HG02973 (cell line): ENCODE data around the gene KCNJ14.
"Not testable (repeated sequence)": the region's sequence is repeated elsewhere in the genome, so short reads cannot be mapped to it uniquely, and the experiment has no call there.

Experiments used
- ATAC-seq: cut with Tn5 transposase; IDR thresholded peaks from one replicate; pipeline ENCODE4 v1.9.1; 2021; ENCODE audit warnings: moderate library complexity; ENCODE audit not compliant: unreplicated experiment

The KCNJ14 gene

DNA sequence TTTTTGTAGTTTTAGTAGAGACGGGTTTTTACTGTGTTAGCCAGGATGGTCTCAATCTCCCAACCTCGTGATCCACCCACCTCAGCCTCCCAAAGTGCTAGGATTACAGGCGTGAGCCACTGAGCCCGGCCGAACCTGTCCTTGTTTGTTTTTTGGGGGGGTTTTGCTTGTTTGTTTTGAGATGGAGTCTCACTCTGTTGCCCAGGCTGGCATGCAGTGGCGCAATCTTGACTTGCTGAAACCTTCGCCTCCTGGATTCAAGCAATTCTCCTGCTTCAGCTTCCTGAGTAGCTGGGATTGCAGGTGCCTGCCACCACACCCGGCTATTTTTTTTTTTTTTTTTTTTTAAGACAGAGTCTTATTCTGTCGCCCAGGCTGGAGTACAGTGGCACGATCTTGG is 31.3 kb downstream of the KCNJ14 start:
- ATAC-seq, result not testable (repeated sequence)

DNA sequence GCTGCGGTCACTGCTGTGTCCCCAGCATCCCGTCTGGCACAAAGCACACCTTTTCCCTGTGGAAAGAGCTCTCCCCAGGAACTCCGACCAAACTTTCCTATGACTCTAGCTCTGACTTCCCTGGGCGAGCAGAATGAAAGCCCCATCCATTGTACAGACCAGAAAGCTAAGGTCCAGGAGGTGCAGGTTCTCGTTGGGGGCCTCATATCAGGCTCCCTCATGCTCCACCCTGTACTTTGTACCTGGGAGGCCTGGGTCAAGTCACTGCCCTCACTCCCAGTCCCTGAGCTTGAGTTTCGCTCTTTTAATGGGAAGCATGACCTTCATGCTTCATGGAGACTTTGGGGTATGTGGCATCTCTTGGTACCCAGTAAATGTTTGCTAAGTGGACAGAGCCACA is 32.2 kb downstream of the KCNJ14 start:
- ATAC-seq, result no peak

DNA sequence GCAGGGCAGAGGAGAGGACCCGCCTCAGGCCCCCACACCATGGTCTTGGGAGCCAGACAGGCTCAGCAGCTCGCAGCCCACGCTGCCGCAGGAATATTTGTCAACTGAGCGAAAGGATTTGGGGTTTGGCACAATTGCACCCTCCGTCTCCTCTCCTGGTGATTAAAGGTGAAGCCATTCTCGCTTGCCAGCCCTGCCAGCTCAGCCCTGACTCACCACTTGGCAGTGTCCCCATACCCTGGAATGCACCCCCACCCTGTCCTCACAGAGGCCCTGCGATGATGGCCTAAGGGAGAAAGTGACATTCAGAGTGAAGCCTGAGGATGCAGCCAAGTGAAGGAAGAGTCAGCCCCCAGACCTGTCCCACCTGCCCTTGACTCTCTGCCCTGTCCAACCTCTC is 32.6 kb downstream of the KCNJ14 start:
- no peak for ATAC-seq

DNA sequence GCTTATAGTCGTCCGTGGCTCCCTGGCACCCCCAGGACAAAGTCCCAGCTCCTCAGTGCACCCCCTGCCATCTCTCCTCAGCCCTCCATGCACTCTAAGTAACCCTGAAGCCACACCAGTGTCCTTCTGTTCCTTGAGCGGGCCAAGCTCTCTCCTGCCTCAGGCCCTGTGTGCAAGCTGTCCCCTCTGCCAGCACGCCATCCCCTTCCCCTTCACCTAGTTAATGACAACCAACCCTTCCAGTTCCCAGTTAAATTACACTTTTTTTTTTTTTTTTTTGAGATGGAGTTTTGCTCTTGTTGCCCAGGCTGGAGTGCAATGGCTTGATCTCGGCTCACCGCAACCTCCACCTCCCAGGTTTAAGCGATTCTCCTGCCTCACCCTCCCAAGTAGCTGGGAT is 33.1 kb downstream of the KCNJ14 start:
- not testable (repeated sequence) for ATAC-seq

DNA sequence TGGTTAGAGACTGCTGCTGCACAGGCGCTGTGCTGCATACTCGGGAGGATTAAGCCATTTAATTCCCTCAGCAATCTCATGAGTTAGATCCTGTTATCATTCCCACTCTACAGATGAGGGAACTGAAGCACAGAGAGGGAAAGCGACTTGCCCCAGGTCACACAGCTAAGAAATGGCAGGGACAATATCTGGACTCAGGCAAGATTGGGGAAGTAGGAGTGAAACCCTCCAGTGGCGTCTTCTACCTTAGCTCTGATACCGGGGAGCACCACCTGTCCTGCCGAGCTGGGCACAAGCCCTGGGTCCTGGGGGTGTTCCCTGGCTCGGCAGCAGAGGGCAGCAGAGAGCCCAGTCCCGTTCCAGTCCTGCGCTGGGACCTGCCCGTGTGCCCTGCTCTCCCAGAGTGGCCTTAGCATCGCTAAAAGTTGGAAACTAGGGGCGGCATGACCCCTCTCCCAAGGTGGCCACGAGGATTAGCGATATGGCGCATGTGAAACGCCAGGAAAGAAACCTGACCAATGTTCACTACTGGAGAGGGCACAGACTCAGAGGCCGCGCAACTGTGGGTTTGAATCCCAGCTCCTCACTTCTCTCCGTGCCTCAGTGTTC is 34.3 kb downstream of the KCNJ14 start:
- ATAC-seq, result no peak

DNA sequence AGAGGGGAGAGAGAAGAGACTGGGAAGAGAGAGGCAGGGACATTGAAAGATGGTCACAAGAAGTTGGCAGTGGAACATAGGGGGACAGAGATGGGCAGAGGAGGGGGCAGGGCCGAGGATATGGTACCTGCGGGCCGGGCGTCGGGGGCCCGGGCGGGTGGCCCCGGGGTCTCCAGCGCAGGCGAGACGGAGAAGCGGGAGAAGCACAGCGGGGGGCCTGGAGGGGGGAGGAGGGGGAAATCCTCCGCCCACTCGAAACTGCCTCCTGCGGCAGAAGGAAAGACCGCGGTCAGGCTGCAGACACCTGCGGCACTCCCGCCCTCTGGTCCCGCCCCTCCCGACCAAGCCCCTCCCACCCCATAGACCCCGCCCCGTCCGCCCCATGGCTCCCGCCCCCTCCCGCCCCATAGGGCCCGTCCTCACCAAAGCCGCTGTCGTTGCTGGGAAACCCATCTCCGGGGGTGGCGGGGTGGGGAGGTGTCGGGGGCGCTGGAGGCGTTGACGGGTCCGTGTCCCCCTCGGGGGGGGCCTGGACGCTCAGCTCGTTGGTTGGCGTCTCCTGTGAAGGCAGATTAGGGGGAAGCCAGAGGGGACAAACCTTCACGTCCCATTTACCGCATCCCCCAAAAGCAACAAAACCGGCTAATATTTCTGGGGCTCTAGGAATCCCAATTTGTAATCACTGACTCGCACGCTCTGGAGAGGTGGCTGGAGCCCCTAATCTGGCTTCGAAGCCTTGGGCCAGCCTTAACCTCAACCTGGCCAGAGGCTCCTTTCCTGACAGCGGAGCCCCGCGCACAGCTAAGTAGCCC is 35.8 kb downstream of the KCNJ14 start:
- no peak for ATAC-seq

DNA sequence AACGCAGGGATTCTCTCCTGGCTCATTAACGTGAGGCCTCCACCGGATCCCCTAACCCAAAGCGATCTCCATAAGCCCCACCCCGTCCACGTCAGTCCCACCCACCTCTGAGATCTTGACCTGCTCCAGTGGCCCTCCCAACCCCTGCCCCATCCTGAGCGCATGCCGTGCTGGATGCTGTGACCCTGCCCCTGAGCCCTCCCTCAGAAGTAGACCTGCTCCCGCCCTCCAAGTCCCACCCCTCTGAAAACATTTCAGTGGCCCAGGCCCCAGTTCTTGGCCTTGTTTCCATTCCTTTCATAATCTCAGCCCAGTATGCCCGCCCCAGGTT is 36.4 kb downstream of the KCNJ14 start:
- ATAC-seq, result no peak

DNA sequence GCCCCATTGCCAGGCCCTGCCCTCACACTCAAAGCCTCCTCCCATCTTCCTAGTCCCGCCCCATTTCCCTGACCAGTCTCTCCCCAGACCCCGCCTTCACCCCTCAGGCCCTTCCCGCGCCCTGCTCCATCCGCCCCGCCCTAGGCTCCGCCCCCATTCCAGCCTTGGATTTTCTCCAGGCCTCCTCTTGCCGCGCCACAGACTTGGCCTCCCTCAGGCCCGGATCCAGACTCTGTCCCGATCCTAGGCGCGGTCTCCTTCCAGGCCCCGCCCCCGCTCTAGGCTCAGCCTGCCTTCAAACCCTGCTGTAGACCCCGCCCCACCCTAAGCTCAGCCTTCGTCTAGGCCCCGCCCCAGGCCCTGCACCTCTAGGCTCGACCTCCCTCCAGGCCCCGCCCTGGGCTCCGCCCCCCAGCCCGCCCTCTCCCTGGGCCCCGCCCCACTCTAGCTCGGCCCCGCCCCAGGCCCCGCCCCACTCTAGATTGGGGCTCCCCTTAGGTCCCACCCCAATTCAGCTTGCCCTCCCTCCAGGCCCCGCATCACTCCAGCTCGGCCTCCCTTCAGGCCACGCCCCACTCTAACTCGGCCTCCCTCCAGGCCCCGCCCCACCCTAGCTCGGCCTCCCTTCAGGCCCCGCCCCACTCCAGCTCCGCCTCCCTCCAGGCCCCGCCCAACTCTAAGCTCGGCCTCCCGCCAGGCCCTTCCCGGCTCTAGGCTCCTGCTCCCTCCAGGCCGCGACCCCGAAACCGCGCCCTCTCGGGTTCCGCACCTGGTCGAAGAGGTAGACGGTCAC is 37.7 kb downstream of the KCNJ14 start:
- ATAC-seq, result peak; percentile 48

DNA sequence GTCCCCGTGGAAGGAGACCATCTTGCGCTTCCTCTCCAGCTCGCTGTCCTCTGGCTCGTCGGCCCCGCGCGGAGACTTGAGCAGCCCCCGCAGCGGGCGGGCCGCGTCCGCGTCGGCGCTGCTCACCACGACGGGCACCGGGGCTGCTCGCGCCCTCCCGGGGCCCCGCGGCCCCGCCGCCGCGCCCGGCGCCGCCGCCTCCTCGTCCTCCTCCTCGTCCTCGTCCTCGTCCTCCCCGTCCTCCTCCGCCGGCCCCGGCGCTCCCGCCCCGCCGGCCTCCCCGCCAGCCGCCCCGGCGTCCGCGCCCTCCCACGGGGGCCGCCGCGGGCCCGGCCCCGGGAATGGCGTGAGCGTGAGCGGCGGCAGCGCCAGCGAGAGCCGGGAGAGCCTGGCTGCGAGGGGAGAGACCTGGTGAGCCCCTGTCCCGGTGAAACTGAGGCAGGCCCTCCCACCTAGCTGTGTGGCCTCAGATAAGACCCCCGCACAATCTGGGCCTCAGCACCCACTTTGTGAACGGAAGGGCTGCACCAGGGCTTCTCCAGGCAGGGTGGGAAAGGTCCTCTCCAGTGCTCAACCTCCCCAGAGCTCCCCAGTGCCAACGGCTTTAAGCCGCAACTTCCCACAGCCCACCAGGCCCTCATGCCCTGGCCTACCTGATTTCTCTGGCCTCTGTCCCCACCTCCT is 38.5 kb downstream of the KCNJ14 start:
- ATAC-seq, result no peak

DNA sequence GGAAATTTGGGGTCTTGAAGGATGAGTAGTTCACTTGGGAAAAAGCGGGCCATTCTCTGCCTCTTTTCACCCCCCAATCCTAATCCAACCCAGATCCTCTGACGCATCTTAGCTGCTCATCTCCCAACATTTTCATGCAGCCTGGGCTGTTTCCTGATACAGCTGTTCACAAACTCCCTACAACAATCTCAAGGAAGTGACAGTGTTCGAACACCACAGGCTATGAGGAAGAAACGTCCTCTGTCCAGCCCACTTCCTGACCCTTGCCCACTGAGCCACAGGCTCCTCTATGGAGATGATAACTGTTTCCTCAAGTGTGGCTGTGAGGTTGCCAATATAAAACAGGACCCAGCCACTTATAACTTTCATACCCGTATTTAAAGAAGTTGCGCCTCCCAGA is 40.0 kb downstream of the KCNJ14 start:
- no peak for ATAC-seq

DNA sequence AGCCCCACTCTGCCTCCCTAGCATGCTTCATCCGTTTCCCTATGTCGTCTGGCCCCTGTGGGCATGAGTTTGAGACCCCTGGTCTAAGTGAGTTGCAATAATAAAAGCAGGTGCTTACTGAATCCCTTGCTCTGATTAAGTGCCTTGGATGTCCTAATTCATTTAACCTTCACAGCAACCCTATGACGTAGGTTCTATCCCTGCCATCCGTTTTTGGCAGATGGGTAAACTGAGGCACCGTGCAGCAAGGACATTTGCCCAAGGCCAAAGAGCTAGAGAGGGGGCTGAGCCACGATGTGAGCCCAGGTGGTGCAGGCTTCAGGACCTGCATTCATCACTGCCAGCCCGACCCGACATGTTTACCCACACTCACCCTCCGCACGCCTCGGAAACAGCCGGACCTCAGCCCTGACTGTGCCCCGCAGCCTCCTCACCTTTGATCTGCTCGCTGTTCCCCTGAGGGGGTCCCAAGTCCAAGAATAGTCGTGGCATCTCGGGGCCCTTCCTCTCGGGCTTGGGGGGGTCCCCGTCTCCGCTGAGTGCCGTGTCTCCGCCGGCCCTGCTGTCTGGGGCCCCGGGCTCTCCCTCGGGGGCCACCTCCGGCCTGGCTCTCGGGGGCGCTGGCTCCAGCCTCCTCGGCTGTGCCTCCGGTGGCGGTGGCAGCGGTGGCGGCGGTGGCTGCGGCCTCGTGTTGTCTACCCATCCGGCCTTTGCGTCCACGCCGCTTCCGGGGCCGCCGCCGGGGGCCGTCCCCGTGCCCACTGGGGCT is 41.8 kb downstream of the KCNJ14 start:
- ATAC-seq, result no peak

DNA sequence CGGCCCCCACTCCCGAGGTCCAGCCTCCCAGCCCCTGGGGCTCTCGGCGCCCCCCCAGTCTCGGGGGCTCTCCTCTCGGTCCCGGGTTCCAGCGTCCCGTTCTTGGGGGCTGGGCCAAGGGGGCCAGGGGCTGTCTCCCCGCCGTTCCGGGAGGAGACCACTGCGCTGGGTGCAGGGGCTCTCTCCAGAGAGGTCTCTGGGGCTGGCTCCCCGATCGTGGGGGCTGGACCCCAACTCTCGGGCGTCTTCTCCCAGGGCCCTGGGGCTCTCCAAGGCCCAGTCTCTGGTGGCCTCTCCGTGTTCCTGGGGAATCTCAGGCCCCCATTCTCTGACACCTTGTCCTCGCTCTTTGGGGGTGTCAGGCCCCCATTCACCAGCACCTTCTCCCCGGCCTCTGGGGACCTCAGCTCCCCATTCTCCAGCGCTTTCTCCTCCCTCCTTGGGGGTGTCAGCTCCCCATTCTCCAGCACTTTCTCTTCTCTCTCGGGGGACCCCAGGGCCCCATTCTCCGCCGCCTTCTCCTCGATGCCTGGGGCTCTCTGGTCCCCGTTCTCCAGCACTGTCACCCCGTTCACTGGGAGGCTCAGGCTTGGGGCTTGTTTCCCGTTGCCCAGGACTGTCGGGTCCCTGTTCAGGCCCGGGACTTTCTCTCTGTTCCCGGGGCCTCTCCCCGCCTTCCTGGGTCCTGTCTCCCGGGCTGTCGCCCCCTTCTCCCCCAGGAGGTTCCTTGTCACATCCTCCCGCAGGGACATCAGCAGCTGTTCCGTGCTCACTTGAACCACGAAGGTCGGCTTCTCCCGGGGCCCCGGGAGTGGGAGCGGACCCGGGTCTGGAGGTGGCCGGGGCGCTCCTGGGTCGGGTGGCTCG is 42.6 kb downstream of the KCNJ14 start:
- ATAC-seq, result no peak

DNA sequence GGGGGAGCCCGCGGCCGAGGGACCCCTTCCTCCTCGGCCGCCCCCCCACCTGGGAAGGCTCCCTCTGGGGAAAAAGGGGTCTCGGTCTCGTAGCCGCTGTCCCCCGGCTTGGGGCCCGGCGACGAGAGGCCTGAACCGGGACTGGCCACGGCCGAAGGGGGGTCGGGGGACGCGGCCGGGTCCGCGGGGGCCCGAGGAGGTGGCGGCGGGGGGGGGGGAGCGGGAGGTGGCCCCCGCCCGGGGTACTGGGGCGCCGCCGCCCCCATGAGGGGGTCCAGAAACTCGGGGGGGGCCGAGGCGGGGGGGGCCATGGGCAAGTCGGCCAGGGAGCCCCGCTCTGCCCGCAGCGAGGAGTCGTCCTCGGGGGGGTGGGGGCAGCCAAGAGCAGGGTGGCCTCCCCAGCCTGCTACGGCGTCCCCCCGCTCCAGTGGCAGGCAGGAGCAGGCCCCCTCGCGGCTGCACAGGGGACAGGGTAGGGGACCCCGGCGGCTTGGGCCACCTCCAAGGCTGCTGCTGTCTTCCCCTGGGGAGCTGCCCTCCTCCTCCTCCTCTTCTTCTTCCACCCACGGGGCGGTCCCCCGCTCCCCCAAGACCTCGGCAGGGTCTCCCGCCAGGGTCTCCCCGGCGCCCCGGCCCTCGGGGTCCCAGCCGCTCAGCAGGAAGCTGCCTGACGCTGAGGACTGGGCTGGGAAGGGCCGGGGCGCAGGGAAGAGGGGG is 43.4 kb downstream of the KCNJ14 start:
- no peak for ATAC-seq

DNA sequence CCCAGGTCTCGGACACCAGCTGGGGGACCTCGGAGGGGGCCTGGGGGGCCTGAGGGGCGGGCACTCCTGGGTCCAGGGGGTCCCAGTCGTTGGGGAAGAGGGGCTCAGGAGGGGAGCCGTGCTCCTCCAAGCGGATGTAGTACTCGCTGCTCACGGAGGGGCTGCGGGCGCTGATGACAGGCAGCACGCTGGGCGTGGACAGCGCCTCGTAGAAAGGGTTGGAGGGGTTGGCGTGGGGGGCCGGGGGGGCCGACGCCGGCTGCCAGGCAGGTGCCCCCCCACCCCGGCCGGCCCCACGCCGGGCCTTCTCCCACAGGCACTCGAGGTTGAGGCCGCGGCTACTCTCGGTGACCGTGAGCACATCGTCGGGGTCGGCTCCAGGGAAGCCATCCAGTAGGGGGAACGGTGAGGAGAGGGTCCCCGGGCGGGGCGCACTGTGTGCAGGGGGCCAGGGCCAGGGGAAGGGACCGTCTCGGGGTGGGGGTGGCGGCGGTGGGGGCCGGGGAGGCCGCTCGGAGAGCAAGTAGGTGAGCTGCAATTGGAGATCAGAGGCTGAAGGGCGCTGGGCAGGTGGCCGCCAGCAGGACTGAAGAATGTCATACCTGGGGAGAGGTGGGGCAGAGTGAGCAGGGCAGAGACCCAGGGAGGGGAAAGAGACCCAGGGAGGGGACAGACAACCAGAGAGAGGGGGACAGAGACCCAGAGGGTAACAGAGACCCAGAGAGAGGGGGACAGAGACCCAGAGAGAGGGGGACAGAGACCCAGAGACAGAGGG is 44.1 kb downstream of the KCNJ14 start:
- no peak for ATAC-seq

DNA sequence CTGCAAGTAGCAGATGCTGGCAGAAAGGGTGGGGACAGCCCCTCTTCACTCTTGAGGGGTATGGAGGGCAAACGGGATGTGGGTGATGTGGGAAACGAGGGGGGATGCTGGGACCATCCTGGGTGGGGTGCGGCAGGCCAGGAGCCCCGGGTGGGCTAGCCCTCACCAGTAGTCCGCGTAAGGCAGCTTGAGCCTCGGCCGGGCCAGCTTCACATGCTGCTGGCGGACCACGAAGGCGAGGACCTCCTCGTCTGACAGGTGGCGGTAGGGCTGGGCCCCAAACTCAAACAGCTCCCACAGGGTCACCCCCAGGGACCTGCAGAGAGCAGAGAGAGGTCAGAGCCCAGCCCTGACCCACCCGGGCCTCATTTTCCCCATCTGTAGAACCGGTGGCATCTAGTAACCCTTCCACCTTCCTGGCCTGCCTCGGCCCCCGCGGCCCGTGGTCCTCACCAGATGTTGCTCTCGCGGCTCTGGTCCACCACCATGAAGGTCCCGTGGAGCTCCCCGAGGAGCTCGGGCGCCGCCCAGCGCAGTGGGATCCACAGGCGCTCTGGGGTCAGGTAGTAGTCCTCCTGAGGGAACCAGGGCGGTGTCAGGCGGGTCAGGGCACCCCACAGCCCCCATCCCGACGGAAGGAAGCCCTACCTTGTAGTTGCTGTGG is 45.6 kb downstream of the KCNJ14 start:
- no peak for ATAC-seq

DNA sequence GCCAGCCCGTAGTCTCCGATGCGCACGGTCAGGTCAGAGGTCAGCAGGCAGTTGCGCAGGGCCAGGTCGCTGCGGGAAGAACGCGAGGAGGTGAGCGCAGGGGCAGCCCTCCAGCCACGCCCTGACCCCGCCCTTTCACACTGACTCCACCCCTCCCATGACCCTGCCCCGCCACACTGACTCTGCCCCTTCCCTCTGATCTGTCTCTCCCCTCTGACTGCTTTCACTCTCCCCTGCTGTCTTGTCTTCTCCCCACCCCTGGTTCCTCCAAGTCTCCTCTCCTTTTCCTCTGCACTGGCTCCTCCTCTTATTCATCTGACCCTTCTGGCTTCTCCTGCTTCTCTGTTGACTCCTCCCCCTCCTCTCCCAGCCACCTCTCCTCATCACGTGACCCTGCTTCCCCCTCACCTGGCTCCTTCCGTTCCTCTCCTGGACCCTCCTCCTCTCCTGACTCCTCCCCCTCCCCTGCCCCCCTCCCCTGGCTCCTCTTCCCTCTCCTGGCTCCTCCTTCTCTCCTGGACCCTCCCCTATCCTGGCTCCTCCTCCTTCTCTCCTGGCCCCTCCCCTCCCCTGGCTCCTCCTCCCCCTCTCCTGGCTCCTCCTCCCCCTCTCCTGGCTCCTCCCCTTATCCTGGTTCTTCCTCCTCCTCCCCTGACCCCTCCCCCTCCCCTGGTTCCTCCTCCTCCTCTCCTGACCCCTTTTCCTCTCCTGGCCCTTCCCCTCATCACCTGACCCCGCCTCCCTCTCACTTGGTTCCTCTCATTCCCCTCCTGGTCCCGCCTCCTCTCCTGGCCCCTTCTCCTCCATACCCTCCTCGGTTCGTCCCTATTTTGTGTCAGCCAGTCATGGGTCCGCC is 46.3 kb downstream of the KCNJ14 start:
- ATAC-seq, result no peak
